Measurements from ENCODE around the gene ABHD2. TPM values are rescaled to one million over a fixed set of nuclear protein-coding genes. Genes with fewer than 3 reads are reported as not detected.
A peak's percentile ranks its signal among the peaks of the same experiment; 100 is the strongest.

ABHD2 gene
- total and polyA plus RNA-seq, 9 of the 15 experiments (the other 6 are each of a cell fraction or from before 2014, with no cell fraction given) = 16.9 to 99.8 (median 47.5) TPM

DNA sequence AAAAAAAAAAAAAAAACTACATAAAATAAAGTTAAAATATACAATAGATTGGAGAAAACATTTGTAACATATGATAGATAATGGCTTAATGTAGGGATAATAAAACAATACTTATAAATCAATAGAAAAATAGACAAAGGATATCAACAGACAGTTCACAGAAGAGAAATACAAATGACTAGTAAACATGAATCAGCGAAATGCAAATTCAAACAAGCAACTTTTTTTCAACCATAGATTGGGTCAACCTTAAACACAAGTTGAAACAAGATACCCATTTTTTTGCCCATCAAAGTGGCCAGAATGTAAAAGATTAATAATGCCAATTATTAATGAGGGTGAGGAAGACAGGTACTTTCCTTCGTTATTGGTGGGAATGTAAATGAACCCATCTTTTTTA, 59.9 kb downstream of the ABHD2 start:
- no peak overlapping the region for H3K4me2 ChIP-seq (ENCODE audit: insufficient read depth, low read length)
- no peaks in the 10 kb centered on the region for H3K9me3 ChIP-seq (replicated peaks; ENCODE audit: control insufficient read depth, insufficient read depth, low read depth, low read length)
- H3K27me3 ChIP-seq (ENCODE audit: control insufficient read depth in 2 of 2, insufficient read depth in 2 of 2, low read length in 2 of 2) = no peaks in the 10 kb centered on the region
- intact Hi-C loops (cut with micrococcal nuclease) (no loop called here), in situ Hi-C loops (cut with MboI) (no loop called here)
- no peak overlapping the region for H2AFZ ChIP-seq (ENCODE audit: low read depth, low read length)
- H3K9ac ChIP-seq (ENCODE audit: insufficient read depth in 1 of 2, low read depth in 2 of 2, low read length in 2 of 2) = no peak overlapping the region
- H3K36me3 ChIP-seq (ENCODE audit: control insufficient read depth, insufficient read depth, low read length) = peaks cover 43% of the 10 kb centered on the region; the same call in 2 of the 3 replicates
- ATAC-seq = no peak
- H3K4me3 ChIP-seq = no peak overlapping the region
- H3K4me1 ChIP-seq (replicated peaks in 1 of 2; ENCODE audit: control insufficient read depth in 2 of 2, insufficient read depth in 2 of 2, low read length in 2 of 2) = no peaks in the 10 kb centered on the region; a peak in 2 of 5 replicates
- BruUV-seq (replicated peaks) = no TSS peak
- H3K9me1 ChIP-seq (ENCODE audit: control insufficient read depth, insufficient read depth, low read length) = no peaks in the 10 kb centered on the region
- H3K79me2 ChIP-seq (ENCODE audit: control insufficient read depth, insufficient read depth, low read length) = peaks cover 25% of the 10 kb centered on the region; the same call in 2 of the 3 replicates
- no peaks in the 10 kb centered on the region for H4K20me1 ChIP-seq (replicated peaks; ENCODE audit: control insufficient read depth, insufficient read depth, low read length)
- CTCF ChIA-PET (ENCODE audit: low intra/inter-chr PET ratio) = no interaction called here
- H3K27ac ChIP-seq (ENCODE audit: extremely low read depth, low read depth, low read length) = peak overlapping the region; percentile 39; the same call in 2 of the 3 replicates
- 80% methylated on average over 2 of the region's 2 CpGs for WGBS (ENCODE audit: insufficient coverage, low coverage, missing lambda C conversion rate)
- POLR2A ChIA-PET = no interaction called here
- no peak for DNase-seq (ENCODE audit: extremely low read depth in 1 of 4, low spot score in 3 of 4)
- peak; percentile 6 for FAIRE-seq
- TF ChIP-seq MAFG (tag; conservative IDR thresholded peaks at IDR 0.05) (peak; percentile 79), ELF4 (CRISPR knock-in tag; IDR thresholded peaks at IDR 0.05) (no peak), PML (IDR thresholded peaks at IDR 0.05; ENCODE audit: low read length) (no peak), FOXM1 (IDR thresholded peaks at IDR 0.05; ENCODE audit: low read depth) (no peak), FOXM1 (CRISPR knock-in tag; IDR thresholded peaks at IDR 0.05; ENCODE audit: low read depth) (no peak), NFE2 (IDR thresholded peaks at IDR 0.05; ENCODE audit: low read depth) (peak; percentile 65), ZNF76 (CRISPR knock-in tag; IDR thresholded peaks at IDR 0.05; ENCODE audit: borderline replicate concordance) (no peak), C11orf30 (IDR thresholded peaks at IDR 0.05; ENCODE audit: low read depth) (peak; percentile 86), ZNF639 (CRISPR knock-in tag; conservative IDR thresholded peaks at IDR 0.05 in 1 of 2, IDR thresholded peaks at IDR 0.05 in 1 of 2) (no peak), HMG20B (CRISPR knock-in tag; IDR thresholded peaks at IDR 0.05) (no peak), ZNF644 (tag; IDR thresholded peaks at IDR 0.05; ENCODE audit: low read depth) (no peak), PATZ1 (CRISPR knock-in tag; IDR thresholded peaks at IDR 0.05; ENCODE audit: borderline replicate concordance) (no peak), MAFF (IDR thresholded peaks at IDR 0.05; ENCODE audit: low read length) (peak; percentile 44; the same call in 1 of the 2 replicates), MCM3 (IDR thresholded peaks at IDR 0.05) (no peak), SMARCA4 (IDR thresholded peaks at IDR 0.05) (no peak), ZNF586 (CRISPR knock-in tag; conservative IDR thresholded peaks at IDR 0.05) (no peak), ZBED1 (IDR thresholded peaks at IDR 0.05) (no peak)
- TF ChIP-seq, protein P1, sequence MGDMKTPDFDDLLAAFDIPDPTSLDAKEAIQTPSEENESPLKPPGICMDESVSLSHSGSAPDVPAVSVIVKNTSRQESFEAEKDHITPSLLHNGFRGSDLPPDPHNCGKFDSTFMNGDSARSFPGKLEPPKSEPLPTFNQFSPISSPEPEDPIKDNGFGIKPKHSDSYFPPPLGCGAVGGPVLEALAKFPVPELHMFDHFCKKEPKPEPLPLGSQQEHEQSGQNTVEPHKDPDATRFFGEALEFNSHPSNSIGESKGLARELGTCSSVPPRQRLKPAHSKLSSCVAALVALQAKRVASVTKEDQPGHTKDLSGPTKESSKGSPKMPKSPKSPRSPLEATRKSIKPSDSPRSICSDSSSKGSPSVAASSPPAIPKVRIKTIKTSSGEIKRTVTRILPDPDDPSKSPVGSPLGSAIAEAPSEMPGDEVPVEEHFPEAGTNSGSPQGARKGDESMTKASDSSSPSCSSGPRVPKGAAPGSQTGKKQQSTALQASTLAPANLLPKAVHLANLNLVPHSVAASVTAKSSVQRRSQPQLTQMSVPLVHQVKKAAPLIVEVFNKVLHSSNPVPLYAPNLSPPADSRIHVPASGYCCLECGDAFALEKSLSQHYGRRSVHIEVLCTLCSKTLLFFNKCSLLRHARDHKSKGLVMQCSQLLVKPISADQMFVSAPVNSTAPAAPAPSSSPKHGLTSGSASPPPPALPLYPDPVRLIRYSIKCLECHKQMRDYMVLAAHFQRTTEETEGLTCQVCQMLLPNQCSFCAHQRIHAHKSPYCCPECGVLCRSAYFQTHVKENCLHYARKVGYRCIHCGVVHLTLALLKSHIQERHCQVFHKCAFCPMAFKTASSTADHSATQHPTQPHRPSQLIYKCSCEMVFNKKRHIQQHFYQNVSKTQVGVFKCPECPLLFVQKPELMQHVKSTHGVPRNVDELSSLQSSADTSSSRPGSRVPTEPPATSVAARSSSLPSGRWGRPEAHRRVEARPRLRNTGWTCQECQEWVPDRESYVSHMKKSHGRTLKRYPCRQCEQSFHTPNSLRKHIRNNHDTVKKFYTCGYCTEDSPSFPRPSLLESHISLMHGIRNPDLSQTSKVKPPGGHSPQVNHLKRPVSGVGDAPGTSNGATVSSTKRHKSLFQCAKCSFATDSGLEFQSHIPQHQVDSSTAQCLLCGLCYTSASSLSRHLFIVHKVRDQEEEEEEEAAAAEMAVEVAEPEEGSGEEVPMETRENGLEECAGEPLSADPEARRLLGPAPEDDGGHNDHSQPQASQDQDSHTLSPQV (IDR thresholded peaks at IDR 0.05) = 0 out of 2 replicates have a peak, but pooled peaks have one; percentile 30
